ENCODE measurements around the gene MTHFD2.

DNA sequence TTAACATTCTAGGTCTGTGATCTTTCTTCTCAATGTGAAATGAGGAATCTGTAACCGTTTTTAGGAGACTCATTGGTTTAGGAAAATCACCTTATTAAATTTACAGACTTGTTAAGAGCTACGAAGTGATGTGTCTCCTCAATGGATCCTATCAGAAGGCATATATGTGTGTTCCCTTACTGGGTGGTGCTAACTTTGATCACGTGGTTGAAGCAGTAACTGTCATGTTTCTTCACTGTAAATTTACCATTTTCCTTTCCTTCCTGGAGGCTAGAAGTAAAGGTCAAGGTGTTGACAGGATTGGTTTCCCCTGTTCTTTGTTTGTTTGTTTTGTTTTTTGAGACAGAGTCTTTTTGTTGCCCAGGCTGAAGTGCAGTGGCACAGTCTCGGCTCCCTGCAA lies 1.4 kb upstream of the MTHFD2 start:
- TF ChIP-seq, protein P1, sequence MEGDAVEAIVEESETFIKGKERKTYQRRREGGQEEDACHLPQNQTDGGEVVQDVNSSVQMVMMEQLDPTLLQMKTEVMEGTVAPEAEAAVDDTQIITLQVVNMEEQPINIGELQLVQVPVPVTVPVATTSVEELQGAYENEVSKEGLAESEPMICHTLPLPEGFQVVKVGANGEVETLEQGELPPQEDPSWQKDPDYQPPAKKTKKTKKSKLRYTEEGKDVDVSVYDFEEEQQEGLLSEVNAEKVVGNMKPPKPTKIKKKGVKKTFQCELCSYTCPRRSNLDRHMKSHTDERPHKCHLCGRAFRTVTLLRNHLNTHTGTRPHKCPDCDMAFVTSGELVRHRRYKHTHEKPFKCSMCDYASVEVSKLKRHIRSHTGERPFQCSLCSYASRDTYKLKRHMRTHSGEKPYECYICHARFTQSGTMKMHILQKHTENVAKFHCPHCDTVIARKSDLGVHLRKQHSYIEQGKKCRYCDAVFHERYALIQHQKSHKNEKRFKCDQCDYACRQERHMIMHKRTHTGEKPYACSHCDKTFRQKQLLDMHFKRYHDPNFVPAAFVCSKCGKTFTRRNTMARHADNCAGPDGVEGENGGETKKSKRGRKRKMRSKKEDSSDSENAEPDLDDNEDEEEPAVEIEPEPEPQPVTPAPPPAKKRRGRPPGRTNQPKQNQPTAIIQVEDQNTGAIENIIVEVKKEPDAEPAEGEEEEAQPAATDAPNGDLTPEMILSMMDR (conservative IDR thresholded peaks at IDR 0.05; ENCODE audit: low read length) = no peak
- TF ChIP-seq EZH2phosphoT487 (IDR thresholded peaks at IDR 0.05; ENCODE audit: borderline replicate concordance) = no peak

All from Loucy (cell line).